HG02973 (cell line): ENCODE data around the gene MALAT1.
A peak's percentile ranks its signal among the peaks of the same experiment; 100 is the strongest.
"Not testable (repeated sequence)": the region's sequence is repeated elsewhere in the genome, so short reads cannot be mapped to it uniquely, and the experiment has no call there.

ENCODE experiments used
- ATAC-seq: cut with Tn5 transposase; IDR thresholded peaks from one replicate; pipeline ENCODE4 v1.9.1; 2021; ENCODE audit warnings: moderate library complexity; ENCODE audit not compliant: unreplicated experiment

Gene MALAT1

GRCh38 chr11:65497141-65498041 is 1.5 kb upstream of the MALAT1 start:
- peak; percentile 49 for ATAC-seq

GRCh38 chr11:65498042-65498726 is 661 bp upstream of the MALAT1 start:
- ATAC-seq = no peak

GRCh38 chr11:65498727-65498976 is 193 bp upstream of the MALAT1 start:
- ATAC-seq = no peak

GRCh38 chr11:65499713-65500386 is 1.0 kb downstream of the MALAT1 start:
- ATAC-seq = no peak

GRCh38 chr11:65500387-65501185 is 1.7 kb downstream of the MALAT1 start:
- ATAC-seq = no peak

GRCh38 chr11:65501186-65501471 is 2.3 kb downstream of the MALAT1 start:
- no peak for ATAC-seq

GRCh38 chr11:65501472-65502273 is 2.8 kb downstream of the MALAT1 start:
- ATAC-seq = no peak

- no peak for ATAC-seq
These were observed 3.4 kb downstream of the MALAT1 start for GRCh38 chr11:65502274-65502554.

- no peak for ATAC-seq
These were observed 3.9 kb downstream of the MALAT1 start for GRCh38 chr11:65502555-65503367.

GRCh38 chr11:65503368-65503948 is 4.6 kb downstream of the MALAT1 start:
- no peak for ATAC-seq

- no peak for ATAC-seq
These were observed 5.3 kb downstream of the MALAT1 start for GRCh38 chr11:65503949-65504673.

GRCh38 chr11:65504674-65505465 is 6.0 kb downstream of the MALAT1 start:
- no peak for ATAC-seq

GRCh38 chr11:65505466-65506289 is 6.8 kb downstream of the MALAT1 start:
- ATAC-seq = no peak

- ATAC-seq = peak; percentile 1
These were observed 7.5 kb downstream of the MALAT1 start for GRCh38 chr11:65506290-65506771.

- ATAC-seq = peak; percentile 26
These were observed 8.1 kb downstream of the MALAT1 start for GRCh38 chr11:65506772-65507505.

GRCh38 chr11:65512311-65512710 is 13.5 kb downstream of the MALAT1 start:
- not testable (repeated sequence) for ATAC-seq
